K562 (cell line): ENCODE results near the gene SLC23A2. TPM values are rescaled to one million over a fixed set of nuclear protein-coding genes. Genes with fewer than 3 reads are reported as not detected.

Source experiments
- ATAC-seq: fragments of 200-7000 bp; cut with Tn5 transposase; 3 replicates; pipeline ENCODE4 v1.9.1; 2020; ENCODE audit warnings: moderate library complexity
- BruUV-seq: library from RNA; stranded (reverse); fragments of 400-500 nt; replicated peaks from 2 replicates; lab custom pipeline; 2021; lab: Mats Ljungman, UMichigan
- CTCF ChIA-PET: fragments of 300-600 bp; formaldehyde crosslinking; extraction: SDS; loops from one replicate; lab custom pipeline; 2021; ENCODE audit warnings: low intra/inter-chr PET ratio; lab: Yijun Ruan, JAX
- POLR2A ChIA-PET: fragments of 300-600, 350-650 bp; sonication (Branson Sonifier 250); formaldehyde crosslinking; extraction: SDS; loops from one replicate; lab custom pipeline; 2021; ENCODE audit warnings: antibody characterized with exemption, inconsistent platforms; lab: Yijun Ruan, JAX
- DNase-seq, 4 experiments: peaks; one replicate each; pipeline versions ENCODE4 v3.0.0 to v3.0.0-alpha.2; 2011 to 2018; ENCODE audit warnings: low spot score in 3 of 4, mixed read lengths in 3 of 4; ENCODE audit errors: extremely low read depth in 1 of 4
- FAIRE-seq: peaks from 2 replicates; lab custom pipeline; 2011; peaks lifted over from hg19 to GRCh38; lab: Jason Lieb, UNC
- H2AFZ ChIP-seq: 2 replicates; pipeline ENCODE4 v1.6.0; 2011; ENCODE audit warnings: low read depth, low read length, control low read depth, inconsistent platforms
- H3K27ac ChIP-seq: fragments of 200-600 bp; 3 replicates; pipeline ENCODE4 v1.8.0; 2011; ENCODE audit warnings: low read depth, mild to moderate bottlenecking, control low read depth, inconsistent platforms, low read length, moderate library complexity, mixed read lengths; ENCODE audit errors: extremely low read depth
- H3K27me3 ChIP-seq, 2 experiments: fragments of 300-600 bp in 1 of 2; 2 replicates in 1 of 2; 3 replicates in 1 of 2; pipeline versions ENCODE4 v1.6.0 to v1.8.0; 2011; ENCODE audit warnings: inconsistent platforms in 2 of 2, low read length in 2 of 2, mild to moderate bottlenecking in 1 of 2, mixed read lengths in 1 of 2, moderate library complexity in 1 of 2; ENCODE audit not compliant: control insufficient read depth in 2 of 2, insufficient read depth in 2 of 2
- H3K36me3 ChIP-seq: fragments of 300-600 bp; 3 replicates; pipeline ENCODE4 v1.8.0; 2011; ENCODE audit warnings: mild to moderate bottlenecking, low read length, inconsistent platforms; ENCODE audit not compliant: control insufficient read depth, insufficient read depth
- H3K4me1 ChIP-seq, 2 experiments: fragments of 200-600 bp in 1 of 2; replicated peaks in 1 of 2; 2 replicates in 1 of 2; 3 replicates in 1 of 2; pipeline versions ENCODE4 v1.5.1 to v1.8.0; 2011; ENCODE audit warnings: inconsistent platforms in 2 of 2, low read length in 2 of 2, mild to moderate bottlenecking in 1 of 2, mixed read lengths in 1 of 2, moderate library complexity in 1 of 2; ENCODE audit not compliant: control insufficient read depth in 2 of 2, insufficient read depth in 2 of 2
- H3K4me2 ChIP-seq: 2 replicates; pipeline ENCODE4 v1.6.1; 2011; ENCODE audit warnings: low read length, control low read depth, inconsistent platforms, mixed read lengths; ENCODE audit not compliant: insufficient read depth
- H3K4me3 ChIP-seq: fragments of 200-600 bp; sonication (generic), shearing (Covaris generic); 2 replicates; pipeline ENCODE4 v1.5.1; 2016; ENCODE audit warnings: control low read depth, inconsistent platforms
- H3K79me2 ChIP-seq: fragments of 200-600 bp; 3 replicates; pipeline ENCODE4 v1.8.0; 2011; ENCODE audit warnings: low read length, inconsistent platforms; ENCODE audit not compliant: control insufficient read depth, insufficient read depth
- H3K9ac ChIP-seq, 2 experiments: 2 replicates each; pipeline versions ENCODE4 v1.6.0 to v1.6.1; 2011; ENCODE audit warnings: low read depth in 2 of 2, low read length in 2 of 2, control low read depth in 1 of 2, inconsistent platforms in 1 of 2, mild to moderate bottlenecking in 1 of 2, mixed read lengths in 1 of 2; ENCODE audit not compliant: insufficient read depth in 1 of 2
- H3K9me1 ChIP-seq: one replicate; pipeline ENCODE4 v1.6.0; 2011; ENCODE audit warnings: inconsistent platforms, mild to moderate bottlenecking, low read length, moderate library complexity; ENCODE audit not compliant: control insufficient read depth, insufficient read depth
- H3K9me3 ChIP-seq: replicated peaks from 2 replicates; pipeline ENCODE4 v1.5.1; 2011; ENCODE audit warnings: low read depth, low read length, inconsistent platforms; ENCODE audit not compliant: control insufficient read depth, insufficient read depth
- H4K20me1 ChIP-seq: replicated peaks from 2 replicates; pipeline ENCODE4 v1.6.1; 2011; ENCODE audit warnings: low read length, inconsistent platforms, mixed read lengths; ENCODE audit not compliant: control insufficient read depth, insufficient read depth
- C11orf30 ChIP-seq: fragments of 450-650 bp; IDR thresholded peaks from 2 replicates; pipeline ENCODE4 v1.6.1; 2016; ENCODE audit warnings: low read depth, mild to moderate bottlenecking
- FUS ChIP-seq: fragments of 200-400 bp; formaldehyde crosslinking; optimal IDR thresholded peaks from 2 replicates; pipeline ENCODE3; 2017; ENCODE audit warnings: low read depth, low read length
- KDM5B ChIP-seq: fragments of 200-600 bp; sonication (generic); IDR thresholded peaks from 2 replicates; pipeline ENCODE4 v1.6.1; 2012; ENCODE audit warnings: low read depth, mild to moderate bottlenecking, moderate library complexity, low read length, control low read depth, inconsistent platforms; ENCODE audit not compliant: insufficient replicate concordance
- MEF2A ChIP-seq: IDR thresholded peaks from 2 replicates; pipeline ENCODE4 v1.6.1; 2011; ENCODE audit warnings: low read depth, mild to moderate bottlenecking, low read length, moderate library complexity; ENCODE audit not compliant: control insufficient read depth
- NR1H2 ChIP-seq: sonication (generic); formaldehyde crosslinking; IDR thresholded peaks from 2 replicates; pipeline ENCODE4 v1.4.0; 2020; ENCODE audit warnings: mild to moderate bottlenecking, missing genetic modification reagents
- ZC3H4 ChIP-seq: sonication (generic); formaldehyde crosslinking; IDR thresholded peaks from 2 replicates; pipeline ENCODE4 v1.9.0; 2021; ENCODE audit warnings: missing genetic modification reagents, borderline replicate concordance
- ZNF23 ChIP-seq: fragments of 250-450 bp; sonication (Bioruptor Pico); IDR thresholded peaks from 2 replicates; pipeline ENCODE4 v1.4.0; 2020; ENCODE audit warnings: mild to moderate bottlenecking
- ZNF41 ChIP-seq: fragments of 250-450 bp; sonication (Bioruptor Pico); conservative IDR thresholded peaks from 2 replicates; pipeline ENCODE4 v1.4.0; 2020; ENCODE audit warnings: mild to moderate bottlenecking
- WGBS: fragments of 100-300 bp; shearing (Covaris generic); methylation state at CpG from one replicate; pipeline ENCODE4 v1.1.6; 2016; ENCODE audit warnings: low coverage, mixed read lengths; ENCODE audit not compliant: insufficient coverage; ENCODE audit errors: missing lambda C conversion rate; 5-methylcytosine and 5-hydroxymethylcytosine counted together
- in situ Hi-C: fragments of 300-500 bp; cut with MboI; formaldehyde crosslinking; loops from 4 replicates; pipeline ENCODE4 v1.15.0; 2018; ENCODE audit warnings: inconsistent platforms, mixed read lengths
- intact Hi-C: fragments of 100-400 bp; cut with micrococcal nuclease; formaldehyde crosslinking; loops from 2 replicates; pipeline ENCODE4 v1.14.2; 2022
- polyA plus RNA-seq, 8 experiments: library from polyadenylated mRNA; depleted of rRNA in 4 of 8; stranded (reverse) in 5 of 8; unstranded in 3 of 8; fragments of >200 nt; fragmentation: Nextera tagmentation in 2 of 8; fragmentation: Illumina TruSeq in 1 of 8; extraction: Ambion mirVana in 2 of 8; extraction: Trizol in 1 of 8; gene quantifications; 2 replicates each; pipeline versions ENCODE4 v1.2.1 to v1.2.3, GENCODE V29; 2011 to 2014; ENCODE audit warnings: inconsistent platforms in 1 of 8, missing spikeins in 1 of 8
- total RNA-seq, 7 experiments: library from RNA; depleted of rRNA in 6 of 7; stranded (reverse); fragments of >200 nt in 6 of 7; fragmentation: Illumina TruSeq in 2 of 7; extraction: Trizol in 2 of 7; gene quantifications; 2 replicates each; pipeline versions ENCODE4 v1.2.1 to v1.2.3, GENCODE V29; 2011 to 2021; ENCODE audit warnings: low replicate concordance in 1 of 7
- TF ChIP-seq, protein P1 (sequence below): fragments of 450-650 bp; IDR thresholded peaks from 2 replicates; pipeline ENCODE4 v1.7.1; 2018; ENCODE audit warnings: mild to moderate bottlenecking, low read depth; ENCODE audit not compliant: partially characterized antibody
- TF ChIP-seq, protein P2 (sequence below): fragments of 450-650 bp; formaldehyde crosslinking; IDR thresholded peaks from 2 replicates; pipeline ENCODE4 v1.4.0; 2020; ENCODE audit warnings: mild to moderate bottlenecking, mixed read lengths
- TF ChIP-seq, protein P3 (sequence below): IDR thresholded peaks from 2 replicates; pipeline ENCODE4 v1.6.1; 2012; ENCODE audit warnings: low read depth, low read length, improper control_type of control experiment, borderline replicate concordance

SLC23A2 gene
- total and polyA plus RNA-seq, 9 of the 15 experiments (the other 6 are each of a cell fraction or from before 2014, with no cell fraction given), result 0.39 to 6.7 (median 3.2) TPM

- no peak overlapping the region for H3K4me2 ChIP-seq
These were observed 106.9 kb downstream of the SLC23A2 start for GRCh38 chr20:4894409-4894808.

More at GRCh38 chr20:4894409-4894808, 106.9 kb downstream of the SLC23A2 start:
- in situ Hi-C loops, result no loop called here
- H2AFZ ChIP-seq, result no peak overlapping the region
- no peaks in the 10 kb centered on the region for H3K9me1 ChIP-seq
- no peaks in the 10 kb centered on the region for H3K9me3 ChIP-seq
- H4K20me1 ChIP-seq, result no peaks in the 10 kb centered on the region
- no peaks in the 10 kb centered on the region for H3K36me3 ChIP-seq
- no peak for FAIRE-seq
- no peaks in the 10 kb centered on the region for H3K27me3 ChIP-seq
- ATAC-seq, result no peak
- CTCF ChIA-PET, result no interaction called here
- no peak overlapping the region for H3K9ac ChIP-seq
- no peaks in the 10 kb centered on the region for H3K79me2 ChIP-seq
- no peak overlapping the region for H3K4me3 ChIP-seq
- 28% methylated on average over 3 of the region's 3 CpGs for WGBS
- H3K27ac ChIP-seq, result no peak overlapping the region
- intact Hi-C loops, result no loop called here
- POLR2A ChIA-PET, result no interaction called here
- no peak for DNase-seq
- no peaks in the 10 kb centered on the region; a peak in 3 of 5 replicates for H3K4me1 ChIP-seq
- no TSS peak for BruUV-seq
- TF ChIP-seq FUS (no peak), ZC3H4 (no peak), MEF2A (no peak), KDM5B (no peak), ZNF23 (CRISPR knock-in tag) (no peak), NR1H2 (CRISPR knock-in tag) (no peak), C11orf30 (no peak), ZNF41 (no peak)
- TF ChIP-seq, protein P1, sequence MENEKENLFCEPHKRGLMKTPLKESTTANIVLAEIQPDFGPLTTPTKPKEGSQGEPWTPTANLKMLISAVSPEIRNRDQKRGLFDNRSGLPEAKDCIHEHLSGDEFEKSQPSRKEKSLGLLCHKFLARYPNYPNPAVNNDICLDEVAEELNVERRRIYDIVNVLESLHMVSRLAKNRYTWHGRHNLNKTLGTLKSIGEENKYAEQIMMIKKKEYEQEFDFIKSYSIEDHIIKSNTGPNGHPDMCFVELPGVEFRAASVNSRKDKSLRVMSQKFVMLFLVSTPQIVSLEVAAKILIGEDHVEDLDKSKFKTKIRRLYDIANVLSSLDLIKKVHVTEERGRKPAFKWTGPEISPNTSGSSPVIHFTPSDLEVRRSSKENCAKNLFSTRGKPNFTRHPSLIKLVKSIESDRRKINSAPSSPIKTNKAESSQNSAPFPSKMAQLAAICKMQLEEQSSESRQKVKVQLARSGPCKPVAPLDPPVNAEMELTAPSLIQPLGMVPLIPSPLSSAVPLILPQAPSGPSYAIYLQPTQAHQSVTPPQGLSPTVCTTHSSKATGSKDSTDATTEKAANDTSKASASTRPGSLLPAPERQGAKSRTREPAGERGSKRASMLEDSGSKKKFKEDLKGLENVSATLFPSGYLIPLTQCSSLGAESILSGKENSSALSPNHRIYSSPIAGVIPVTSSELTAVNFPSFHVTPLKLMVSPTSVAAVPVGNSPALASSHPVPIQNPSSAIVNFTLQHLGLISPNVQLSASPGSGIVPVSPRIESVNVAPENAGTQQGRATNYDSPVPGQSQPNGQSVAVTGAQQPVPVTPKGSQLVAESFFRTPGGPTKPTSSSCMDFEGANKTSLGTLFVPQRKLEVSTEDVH, result no peak
- TF ChIP-seq, protein P2, sequence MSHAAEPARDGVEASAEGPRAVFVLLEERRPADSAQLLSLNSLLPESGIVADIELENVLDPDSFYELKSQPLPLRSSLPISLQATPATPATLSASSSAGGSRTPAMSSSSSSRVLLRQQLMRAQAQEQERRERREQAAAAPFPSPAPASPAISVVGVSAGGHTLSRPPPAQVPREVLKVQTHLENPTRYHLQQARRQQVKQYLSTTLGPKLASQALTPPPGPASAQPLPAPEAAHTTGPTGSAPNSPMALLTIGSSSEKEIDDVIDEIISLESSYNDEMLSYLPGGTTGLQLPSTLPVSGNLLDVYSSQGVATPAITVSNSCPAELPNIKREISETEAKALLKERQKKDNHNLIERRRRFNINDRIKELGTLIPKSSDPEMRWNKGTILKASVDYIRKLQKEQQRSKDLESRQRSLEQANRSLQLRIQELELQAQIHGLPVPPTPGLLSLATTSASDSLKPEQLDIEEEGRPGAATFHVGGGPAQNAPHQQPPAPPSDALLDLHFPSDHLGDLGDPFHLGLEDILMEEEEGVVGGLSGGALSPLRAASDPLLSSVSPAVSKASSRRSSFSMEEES (CRISPR knock-in tag), result no peak
- TF ChIP-seq, protein P3, sequence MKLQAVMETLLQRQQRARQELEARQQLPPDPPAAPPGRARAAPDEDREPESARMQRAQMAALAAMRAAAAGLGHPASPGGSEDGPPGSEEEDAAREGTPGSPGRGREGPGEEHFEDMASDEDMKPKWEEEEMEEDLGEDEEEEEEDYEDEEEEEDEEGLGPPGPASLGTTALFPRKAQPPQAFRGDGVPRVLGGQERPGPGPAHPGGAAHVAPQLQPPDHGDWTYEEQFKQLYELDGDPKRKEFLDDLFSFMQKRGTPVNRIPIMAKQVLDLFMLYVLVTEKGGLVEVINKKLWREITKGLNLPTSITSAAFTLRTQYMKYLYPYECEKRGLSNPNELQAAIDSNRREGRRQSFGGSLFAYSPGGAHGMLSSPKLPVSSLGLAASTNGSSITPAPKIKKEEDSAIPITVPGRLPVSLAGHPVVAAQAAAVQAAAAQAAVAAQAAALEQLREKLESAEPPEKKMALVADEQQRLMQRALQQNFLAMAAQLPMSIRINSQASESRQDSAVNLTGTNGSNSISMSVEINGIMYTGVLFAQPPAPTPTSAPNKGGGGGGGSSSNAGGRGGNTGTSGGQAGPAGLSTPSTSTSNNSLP, result no peak
